Psoas muscle (tissue), 8 donors: ENCODE data around the gene EPS8L2. TPM values are rescaled to one million over a fixed set of nuclear protein-coding genes. Genes with fewer than 3 reads are reported as not detected.
A peak's percentile ranks its signal among the peaks of the same experiment; 100 is the strongest.

Experiments used
- ATAC-seq, 4 donors: fragments of 200-7000 bp; cut with Tn5 transposase; one replicate each; pipeline ENCODE4 v1.9.1; 2020; ENCODE audit warnings: moderate library complexity in 3 of 4, mild to moderate bottlenecking in 2 of 4
- DNase-seq, 2 donors: peaks; one replicate each; pipeline ENCODE4 v3.0.0-alpha.2; 2020
- H3K27ac ChIP-seq: fragments of 200-600 bp; one replicate; pipeline ENCODE4 v1.8.0; 2022
- H3K27me3 ChIP-seq, 3 donors: fragments of 200-600 bp in 1 of 3; one replicate each; pipeline versions ENCODE4 v1.6.1 to v1.8.0; 2013 to 2022; ENCODE audit warnings: low read length in 2 of 3, mild to moderate bottlenecking in 2 of 3, moderate library complexity in 1 of 3; ENCODE audit not compliant: insufficient read depth in 3 of 3
- H3K36me3 ChIP-seq, 2 donors: fragments of 200-600 bp in 1 of 2; one replicate each; pipeline versions ENCODE4 v1.6.1 to v1.8.0; 2013 to 2022; ENCODE audit warnings: low read depth in 1 of 2, mild to moderate bottlenecking in 1 of 2, moderate library complexity in 1 of 2; ENCODE audit not compliant: insufficient read depth in 1 of 2
- H3K4me1 ChIP-seq: fragments of 200-600 bp; one replicate; pipeline ENCODE4 v1.8.0; 2022
- H3K4me3 ChIP-seq: fragments of 200-600 bp; one replicate; pipeline ENCODE4 v1.8.0; 2022; ENCODE audit warnings: mild to moderate bottlenecking
- H3K9me3 ChIP-seq: fragments of 200-600 bp; one replicate; pipeline ENCODE4 v1.8.0; 2022
- WGBS, 3 donors: extraction: QIAGEN DNeasy Blood & Tissue Kit; methylation state at CpG; one replicate each; pipeline versions ENCODE4 v1.1.6 to v1.1.7; 2013; 5-methylcytosine and 5-hydroxymethylcytosine counted together
- intact Hi-C, 2 donors: fragments of 100-400 bp; cut with DNase I; formaldehyde crosslinking; loops; one replicate each; pipeline versions ENCODE4 v1.11.0 to v1.14.2; 2022
- polyA plus RNA-seq, 3 donors: library from polyadenylated mRNA; stranded (reverse); fragments of 200-250 nt; gene quantifications; one replicate each; pipeline ENCODE4 v1.2.3, GENCODE V29; 2013
- total RNA-seq, 4 donors: library from RNA; stranded (reverse); fragmentation: NEBNext Ultra II Directional in 2 of 4; extraction: Animal tissue kit (Norgen Biotek cat#: 25700) in 2 of 4; gene quantifications; one replicate each; pipeline versions ENCODE4 v1.2.1 to v1.2.4, GENCODE V29; 2021 to 2023
- TF ChIP-seq, protein P1 (sequence below): fragments of 200-600 bp; IDR thresholded peaks from one replicate; pipeline ENCODE4 v1.8.0; 2022; ENCODE audit warnings: antibody characterized with exemption
- donor health status: healthy with polysubstance abuse.
- donor health status: DM: no; HTN: no; CAD: no; lungs with moderate emphysema.
- donor health status: Bipolar disorder and iron deficiency.
- donor health status: healthy.
- donor health status: DM: yes; HTN: yes; CAD: no.
- donor health status: DM: no; HTN: no; CAD: no.
- donor health status: DM: no; HTN: no; CAD: no.
- donor health status: DM: yes; HTN: yes; CAD: no.

EPS8L2 gene
- total and polyA plus RNA-seq, 7 donors, result 0.47 to 3.1 (median 0.89) TPM

GRCh38 chr11:763549-764321, 57.7 kb downstream of the EPS8L2 start:
- H3K9me3 ChIP-seq, result no peaks in the 10 kb centered on the region
- TF ChIP-seq, protein P1, sequence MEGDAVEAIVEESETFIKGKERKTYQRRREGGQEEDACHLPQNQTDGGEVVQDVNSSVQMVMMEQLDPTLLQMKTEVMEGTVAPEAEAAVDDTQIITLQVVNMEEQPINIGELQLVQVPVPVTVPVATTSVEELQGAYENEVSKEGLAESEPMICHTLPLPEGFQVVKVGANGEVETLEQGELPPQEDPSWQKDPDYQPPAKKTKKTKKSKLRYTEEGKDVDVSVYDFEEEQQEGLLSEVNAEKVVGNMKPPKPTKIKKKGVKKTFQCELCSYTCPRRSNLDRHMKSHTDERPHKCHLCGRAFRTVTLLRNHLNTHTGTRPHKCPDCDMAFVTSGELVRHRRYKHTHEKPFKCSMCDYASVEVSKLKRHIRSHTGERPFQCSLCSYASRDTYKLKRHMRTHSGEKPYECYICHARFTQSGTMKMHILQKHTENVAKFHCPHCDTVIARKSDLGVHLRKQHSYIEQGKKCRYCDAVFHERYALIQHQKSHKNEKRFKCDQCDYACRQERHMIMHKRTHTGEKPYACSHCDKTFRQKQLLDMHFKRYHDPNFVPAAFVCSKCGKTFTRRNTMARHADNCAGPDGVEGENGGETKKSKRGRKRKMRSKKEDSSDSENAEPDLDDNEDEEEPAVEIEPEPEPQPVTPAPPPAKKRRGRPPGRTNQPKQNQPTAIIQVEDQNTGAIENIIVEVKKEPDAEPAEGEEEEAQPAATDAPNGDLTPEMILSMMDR, result no peak
- intact Hi-C loops, result no loop called here
- no peaks in the 10 kb centered on the region for H3K27me3 ChIP-seq
- peaks cover 4% of the 10 kb centered on the region for H3K4me1 ChIP-seq
- WGBS, 3 donors, result 80 to 84% (median 83%) methylated on average over 22 of the region's 22 CpGs
- no peak overlapping the region for H3K4me3 ChIP-seq
- ATAC-seq (no peak), DNase-seq (no peak)
- H3K27ac ChIP-seq, result no peak overlapping the region
- H3K36me3 ChIP-seq, result peaks cover 0 to 89% of the 10 kb centered on the region in 2 donors

GRCh38 chr11:764322-765024, 58.4 kb downstream of the EPS8L2 start:
- peaks cover 4% of the 10 kb centered on the region for H3K4me1 ChIP-seq
- no peak overlapping the region for H3K4me3 ChIP-seq
- no peaks in the 10 kb centered on the region for H3K27me3 ChIP-seq
- no peak overlapping the region for H3K27ac ChIP-seq
- ATAC-seq (peak in 1 of 4 donors; percentile 9), DNase-seq (no peak)
- H3K36me3 ChIP-seq, result peaks cover 0 to 89% of the 10 kb centered on the region in 2 donors
- TF ChIP-seq, protein P1, result no peak
- 75 to 79% (median 78%) methylated on average over 18 of the region's 18 CpGs for WGBS, 3 donors
- intact Hi-C loops, result no loop called here
- H3K9me3 ChIP-seq, result no peaks in the 10 kb centered on the region

GRCh38 chr11:765025-765801, 59.2 kb downstream of the EPS8L2 start:
- Histone ChIP-seq H3K27me3 (no peaks in the 10 kb centered on the region), H3K4me3 (no peak overlapping the region), H3K36me3 (peaks cover 0 to 89% of the 10 kb centered on the region in 2 donors), H3K27ac (no peak overlapping the region), H3K9me3 (no peaks in the 10 kb centered on the region), H3K4me1 (peaks cover 4% of the 10 kb centered on the region)
- intact Hi-C loops, result no loop called here
- TF ChIP-seq, protein P1, result peak; percentile 57
- peak; percentile 70 to 82 (median 72) for ATAC-seq
- 73 to 78% (median 75%) methylated on average over 18 to 19 of the region's 19 CpGs for WGBS, 3 donors
- peak; percentile 57 to 83 for DNase-seq

DNA sequence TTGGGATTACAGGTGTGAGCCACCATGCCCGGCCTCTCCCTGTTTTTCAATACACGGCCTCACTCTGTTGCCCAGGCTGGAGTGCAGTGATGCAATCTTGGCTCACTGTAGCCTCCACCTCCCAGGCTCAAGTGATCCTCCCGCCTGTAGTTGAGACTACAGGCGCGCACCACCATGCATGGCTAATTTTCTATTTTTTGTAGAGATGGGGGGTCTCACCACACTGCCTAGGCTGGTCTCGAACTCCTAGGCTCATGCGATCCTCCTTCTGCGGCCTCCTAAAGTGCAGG, 59.7 kb downstream of the EPS8L2 start:
- 94 to 95% (median 94%) methylated on average over 8 of the region's 8 CpGs for WGBS, 3 donors
- intact Hi-C loops, result no loop called here
- TF ChIP-seq, protein P1, result no peak

More for the DNA sequence above, 59.7 kb downstream of the EPS8L2 start:
- no peak for DNase-seq
- Histone ChIP-seq H3K27me3 (no peaks in the 10 kb centered on the region), H3K36me3 (peaks cover 0 to 89% of the 10 kb centered on the region in 2 donors), H3K4me3 (no peak overlapping the region), H3K9me3 (no peaks in the 10 kb centered on the region), H3K27ac (no peak overlapping the region), H3K4me1 (peaks cover 4% of the 10 kb centered on the region)
- no peak for ATAC-seq
